OCI-LY7 (cell line): ENCODE data around the gene SHQ1.

Experiments
- EZH2phosphoT487 ChIP-seq: fragments of 200-600 bp; sonication (generic); IDR thresholded peaks from 2 replicates; pipeline ENCODE4 v1.6.1; 2018; ENCODE audit warnings: low read depth, borderline replicate concordance, mild to moderate bottlenecking, mixed run types, antibody characterized with exemption, low read length, moderate library complexity, mixed read lengths
- TF ChIP-seq, protein P1 (sequence below): fragments of 200-600 bp; sonication (generic); conservative IDR thresholded peaks from 2 replicates; pipeline ENCODE4 v1.5.1; 2014; ENCODE audit warnings: mild to moderate bottlenecking, antibody characterized with exemption, low read length, moderate library complexity, mixed read lengths

DNA sequence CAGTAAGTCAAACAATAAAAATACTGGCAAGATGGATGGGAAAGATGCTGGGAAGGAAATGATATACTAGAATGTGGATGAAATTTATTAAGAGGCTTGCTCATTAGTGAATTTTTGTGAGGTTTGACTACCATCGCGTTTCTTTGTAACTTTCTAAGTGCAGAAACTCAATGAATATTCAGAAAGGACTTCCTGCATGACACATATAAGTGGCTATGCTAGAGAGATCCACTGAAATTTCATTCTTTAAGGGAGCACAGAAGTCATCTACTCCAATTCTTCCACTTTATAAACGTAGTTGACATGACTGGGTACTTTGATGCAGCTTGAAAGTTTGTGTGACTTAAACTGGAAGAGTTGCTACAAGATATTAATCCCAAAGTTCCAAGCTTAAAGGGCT, 88.0 kb downstream of the SHQ1 start:
- TF ChIP-seq, protein P1, sequence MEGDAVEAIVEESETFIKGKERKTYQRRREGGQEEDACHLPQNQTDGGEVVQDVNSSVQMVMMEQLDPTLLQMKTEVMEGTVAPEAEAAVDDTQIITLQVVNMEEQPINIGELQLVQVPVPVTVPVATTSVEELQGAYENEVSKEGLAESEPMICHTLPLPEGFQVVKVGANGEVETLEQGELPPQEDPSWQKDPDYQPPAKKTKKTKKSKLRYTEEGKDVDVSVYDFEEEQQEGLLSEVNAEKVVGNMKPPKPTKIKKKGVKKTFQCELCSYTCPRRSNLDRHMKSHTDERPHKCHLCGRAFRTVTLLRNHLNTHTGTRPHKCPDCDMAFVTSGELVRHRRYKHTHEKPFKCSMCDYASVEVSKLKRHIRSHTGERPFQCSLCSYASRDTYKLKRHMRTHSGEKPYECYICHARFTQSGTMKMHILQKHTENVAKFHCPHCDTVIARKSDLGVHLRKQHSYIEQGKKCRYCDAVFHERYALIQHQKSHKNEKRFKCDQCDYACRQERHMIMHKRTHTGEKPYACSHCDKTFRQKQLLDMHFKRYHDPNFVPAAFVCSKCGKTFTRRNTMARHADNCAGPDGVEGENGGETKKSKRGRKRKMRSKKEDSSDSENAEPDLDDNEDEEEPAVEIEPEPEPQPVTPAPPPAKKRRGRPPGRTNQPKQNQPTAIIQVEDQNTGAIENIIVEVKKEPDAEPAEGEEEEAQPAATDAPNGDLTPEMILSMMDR: no peak
- no peak for TF ChIP-seq EZH2phosphoT487
